ENCODE measurements around the gene EIF2D.
"Not testable (repeated sequence)": the region's sequence is repeated elsewhere in the genome, so short reads cannot be mapped to it uniquely, and the experiment has no call there.

EIF2D gene

GRCh38 chr1:206584683-206585082, 27.6 kb downstream of the EIF2D start:
- Mint-ChIP-seq H3K27ac (no peak overlapping the region), H3K27me3 (ENCODE audit: low read depth) (no peaks in the 10 kb centered on the region), H3K9me3 (no peaks in the 10 kb centered on the region), H3K4me3 (no peak overlapping the region), H3K4me1 (ENCODE audit: low read depth) (peaks cover 88% of the 10 kb centered on the region), H3K36me3 (ENCODE audit: low read depth) (peaks cover 69% of the 10 kb centered on the region)

DNA sequence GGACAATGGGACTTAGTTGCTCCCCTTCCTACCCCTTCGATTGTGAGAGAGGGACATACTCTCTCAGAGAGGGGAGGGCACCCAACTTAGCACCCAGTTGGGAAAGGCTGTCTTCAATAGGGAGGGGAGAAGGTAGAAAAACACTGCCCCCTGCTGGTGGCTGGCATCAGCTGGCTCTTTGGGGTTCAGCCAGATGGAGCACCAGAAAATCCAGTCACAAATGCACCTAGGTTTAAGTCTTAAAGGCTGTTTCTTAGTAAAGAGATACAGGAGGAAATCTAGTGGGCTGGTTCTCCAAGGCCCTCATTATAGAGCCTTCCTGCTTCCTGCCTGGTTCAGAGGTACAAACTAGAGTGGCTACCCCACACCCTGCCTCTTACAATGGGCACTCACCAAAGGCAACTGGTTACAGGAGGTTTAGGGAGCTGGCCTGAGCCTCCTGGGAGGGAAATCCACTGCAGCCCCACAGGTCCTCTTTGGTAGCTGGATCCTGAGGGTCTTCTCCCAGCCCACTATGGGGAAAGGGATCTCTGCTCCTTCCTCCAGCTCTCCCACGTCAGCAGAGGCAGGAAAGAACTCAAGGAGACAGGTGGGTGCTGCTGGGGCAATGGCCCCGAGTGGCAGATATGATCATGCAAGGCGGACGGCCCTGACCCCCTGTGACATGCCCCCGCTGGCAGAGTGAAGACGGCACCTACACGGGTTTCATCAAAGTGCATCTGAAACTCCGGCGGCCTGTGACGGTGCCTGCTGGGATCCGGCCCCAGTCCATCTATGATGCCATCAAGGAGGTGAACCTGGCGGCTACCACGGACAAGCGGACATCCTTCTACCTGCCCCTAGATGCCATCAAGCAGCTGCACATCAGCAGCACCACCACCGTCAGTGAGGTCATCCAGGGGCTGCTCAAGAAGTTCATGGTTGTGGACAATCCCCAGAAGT, 28.3 kb downstream of the EIF2D start:
- Mint-ChIP-seq H3K36me3 (ENCODE audit: low read depth) (peaks cover 68% of the 10 kb centered on the region), H3K27ac (peak overlapping the region; percentile 99), H3K9me3 (no peaks in the 10 kb centered on the region), H3K27me3 (ENCODE audit: low read depth) (no peaks in the 10 kb centered on the region), H3K4me3 (peak overlapping the region; percentile 85), H3K4me1 (ENCODE audit: low read depth) (peaks cover 90% of the 10 kb centered on the region)

DNA sequence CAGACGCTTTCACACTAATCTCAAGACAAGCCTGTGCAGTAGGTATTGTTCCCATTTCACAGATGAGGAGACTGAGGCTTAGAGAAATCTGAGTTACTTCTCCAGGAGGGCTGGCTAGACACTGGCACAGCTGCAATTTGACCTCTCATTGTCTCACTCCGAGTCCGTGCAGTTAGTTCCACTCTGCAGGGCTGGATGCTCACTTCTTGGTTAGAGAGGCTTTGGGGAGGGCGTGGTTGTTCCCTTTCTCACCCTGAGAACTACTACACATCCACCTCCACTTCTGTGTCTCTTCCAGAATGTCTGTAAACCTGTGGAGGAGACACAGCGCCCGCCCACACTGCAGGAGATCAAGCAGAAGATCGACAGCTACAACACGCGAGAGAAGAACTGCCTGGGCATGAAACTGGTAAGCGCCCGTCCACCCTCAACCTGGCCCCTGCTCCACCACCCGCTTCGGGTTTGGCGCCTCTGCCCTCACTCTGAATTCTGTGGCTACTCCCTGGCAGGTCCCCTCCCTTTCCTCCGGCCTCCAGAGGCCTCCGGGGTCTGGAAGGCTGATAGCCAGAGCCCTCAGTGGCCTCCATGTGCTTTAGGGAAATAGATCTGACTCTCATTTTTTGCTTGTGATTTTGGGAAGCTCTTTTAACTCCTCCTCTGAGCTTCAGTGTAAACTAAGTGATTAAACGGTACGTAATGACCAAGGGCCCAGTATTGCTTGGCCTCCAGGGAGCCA, 29.1 kb downstream of the EIF2D start:
- peaks cover 65% of the 10 kb centered on the region for H3K36me3 Mint-ChIP-seq (ENCODE audit: low read depth)
- H3K9me3 Mint-ChIP-seq, result no peaks in the 10 kb centered on the region
- no peaks in the 10 kb centered on the region for H3K27me3 Mint-ChIP-seq (ENCODE audit: low read depth)
- H3K4me1 Mint-ChIP-seq (ENCODE audit: low read depth), result peaks cover 90% of the 10 kb centered on the region
- H3K4me3 Mint-ChIP-seq, result peak overlapping the region; percentile 85
- H3K27ac Mint-ChIP-seq, result peak overlapping the region; percentile 99

DNA sequence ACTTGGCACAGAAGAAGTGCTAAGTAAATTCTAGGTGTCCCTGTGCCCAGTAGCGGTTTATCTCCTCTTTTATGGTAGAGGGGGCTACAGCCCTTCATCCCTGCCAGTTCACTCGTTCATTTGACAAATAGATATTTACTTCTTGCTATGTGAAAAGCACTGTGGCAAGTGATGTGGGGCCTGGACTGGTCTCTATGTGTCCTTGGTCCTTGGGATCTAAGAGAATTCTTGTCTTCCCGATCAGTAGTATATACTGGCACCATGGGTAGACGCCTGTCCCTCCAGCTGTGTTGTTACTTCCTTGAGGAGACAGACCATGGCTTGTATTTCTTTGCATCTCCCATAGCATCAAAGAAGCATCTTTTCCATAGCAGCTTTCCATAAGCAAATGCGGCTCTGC, 29.7 kb downstream of the EIF2D start:
- peak overlapping the region; percentile 99 for H3K27ac Mint-ChIP-seq
- H3K9me3 Mint-ChIP-seq, result no peaks in the 10 kb centered on the region
- H3K4me1 Mint-ChIP-seq (ENCODE audit: low read depth), result peaks cover 90% of the 10 kb centered on the region
- H3K27me3 Mint-ChIP-seq (ENCODE audit: low read depth), result no peaks in the 10 kb centered on the region
- H3K4me3 Mint-ChIP-seq, result no peak overlapping the region
- H3K36me3 Mint-ChIP-seq (ENCODE audit: low read depth), result peaks cover 64% of the 10 kb centered on the region

DNA sequence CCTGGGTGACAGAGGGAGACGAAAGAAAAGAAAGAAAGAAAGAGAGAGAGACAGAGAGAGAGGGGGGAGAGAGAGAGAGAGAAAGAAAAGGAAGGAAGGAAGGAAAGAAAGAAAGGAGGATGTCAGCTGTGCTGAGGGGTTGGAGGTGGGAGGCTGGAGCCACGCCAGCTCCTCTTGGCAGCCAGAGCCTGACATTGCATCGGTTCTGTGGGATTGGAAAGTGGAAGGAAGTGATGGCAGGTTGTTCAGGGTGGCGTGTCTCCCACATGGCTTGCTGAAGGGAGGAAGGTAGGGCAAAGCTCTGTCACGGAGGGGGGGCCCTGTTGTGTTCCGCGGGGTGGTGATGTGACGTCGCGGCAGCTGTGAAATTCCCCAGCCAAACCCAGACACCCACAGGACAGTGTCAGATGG, 30.7 kb downstream of the EIF2D start:
- H3K27me3 Mint-ChIP-seq (ENCODE audit: low read depth), result no peaks in the 10 kb centered on the region
- peaks cover 90% of the 10 kb centered on the region for H3K4me1 Mint-ChIP-seq (ENCODE audit: low read depth)
- H3K27ac Mint-ChIP-seq, result peak overlapping the region; percentile 99
- no peaks in the 10 kb centered on the region for H3K9me3 Mint-ChIP-seq
- peaks cover 61% of the 10 kb centered on the region for H3K36me3 Mint-ChIP-seq (ENCODE audit: low read depth)
- H3K4me3 Mint-ChIP-seq, result peak overlapping the region; percentile 86

GRCh38 chr1:206581114-206581497, 31.2 kb downstream of the EIF2D start:
- H3K36me3 Mint-ChIP-seq (ENCODE audit: low read depth), result peaks cover 63% of the 10 kb centered on the region

GRCh38 chr1:206580438-206581113, 31.7 kb downstream of the EIF2D start:
- Mint-ChIP-seq H3K27me3 (ENCODE audit: low read depth) (no peaks in the 10 kb centered on the region), H3K27ac (peak overlapping the region; percentile 99), H3K36me3 (ENCODE audit: low read depth) (peaks cover 64% of the 10 kb centered on the region), H3K9me3 (no peaks in the 10 kb centered on the region), H3K4me1 (ENCODE audit: low read depth) (peaks cover 91% of the 10 kb centered on the region), H3K4me3 (peak overlapping the region; percentile 86)

More at GRCh38 chr1:206581114-206581497, 31.2 kb downstream of the EIF2D start:
- H3K9me3 Mint-ChIP-seq; H3K27me3 Mint-ChIP-seq (ENCODE audit: low read depth): not testable (repeated sequence)
- H3K27ac Mint-ChIP-seq, result peak overlapping the region; percentile 99
- peaks cover 91% of the 10 kb centered on the region for H3K4me1 Mint-ChIP-seq (ENCODE audit: low read depth)
- H3K4me3 Mint-ChIP-seq, result peak overlapping the region; percentile 86

DNA sequence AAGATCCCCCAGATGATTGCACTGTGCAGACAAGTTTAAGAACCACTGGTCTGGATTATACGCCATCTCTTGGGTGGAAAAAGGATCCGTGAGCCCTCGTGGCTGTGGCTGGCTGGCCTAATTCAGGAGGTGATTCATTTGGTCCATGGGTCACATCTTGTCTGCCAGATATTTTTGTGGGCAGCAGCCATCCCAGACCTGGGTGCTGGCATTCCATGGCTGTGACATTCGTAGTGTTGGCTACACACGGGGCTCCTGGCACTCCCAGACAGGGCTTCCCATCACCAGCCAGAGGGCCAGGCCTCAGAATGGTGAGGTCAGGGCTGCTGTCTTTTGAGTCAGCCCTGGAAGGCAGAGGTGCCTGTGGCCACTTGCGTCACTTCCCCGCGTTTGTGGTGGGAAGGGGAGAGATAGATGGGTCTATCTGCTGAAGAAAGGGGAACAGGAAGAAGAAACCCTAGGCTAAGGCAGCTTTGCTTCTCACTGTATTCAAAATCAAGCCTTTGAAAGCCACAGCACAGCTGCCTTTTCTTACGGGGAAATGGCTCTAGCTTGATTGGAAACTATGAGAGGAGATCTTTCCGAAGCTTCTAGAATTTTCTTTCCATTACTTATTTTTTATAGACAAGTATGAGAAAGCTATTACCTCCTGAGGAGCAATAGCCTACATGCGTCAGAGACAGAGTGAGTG, 32.4 kb downstream of the EIF2D start:
- no peaks in the 10 kb centered on the region for H3K27me3 Mint-ChIP-seq (ENCODE audit: low read depth)

GRCh38 chr1:206578978-206579374, 33.3 kb downstream of the EIF2D start:
- Mint-ChIP-seq H3K36me3 (ENCODE audit: low read depth) (peaks cover 65% of the 10 kb centered on the region), H3K4me3 (peak overlapping the region; percentile 86), H3K27me3 (ENCODE audit: low read depth) (no peaks in the 10 kb centered on the region), H3K9me3 (no peaks in the 10 kb centered on the region), H3K4me1 (ENCODE audit: low read depth) (peaks cover 93% of the 10 kb centered on the region), H3K27ac (peak overlapping the region; percentile 99)

More for the DNA sequence above, 32.4 kb downstream of the EIF2D start:
- Mint-ChIP-seq H3K36me3 (ENCODE audit: low read depth) (peaks cover 64% of the 10 kb centered on the region), H3K4me3 (peak overlapping the region; percentile 86), H3K9me3 (no peaks in the 10 kb centered on the region), H3K4me1 (ENCODE audit: low read depth) (peaks cover 91% of the 10 kb centered on the region), H3K27ac (peak overlapping the region; percentile 99)

DNA sequence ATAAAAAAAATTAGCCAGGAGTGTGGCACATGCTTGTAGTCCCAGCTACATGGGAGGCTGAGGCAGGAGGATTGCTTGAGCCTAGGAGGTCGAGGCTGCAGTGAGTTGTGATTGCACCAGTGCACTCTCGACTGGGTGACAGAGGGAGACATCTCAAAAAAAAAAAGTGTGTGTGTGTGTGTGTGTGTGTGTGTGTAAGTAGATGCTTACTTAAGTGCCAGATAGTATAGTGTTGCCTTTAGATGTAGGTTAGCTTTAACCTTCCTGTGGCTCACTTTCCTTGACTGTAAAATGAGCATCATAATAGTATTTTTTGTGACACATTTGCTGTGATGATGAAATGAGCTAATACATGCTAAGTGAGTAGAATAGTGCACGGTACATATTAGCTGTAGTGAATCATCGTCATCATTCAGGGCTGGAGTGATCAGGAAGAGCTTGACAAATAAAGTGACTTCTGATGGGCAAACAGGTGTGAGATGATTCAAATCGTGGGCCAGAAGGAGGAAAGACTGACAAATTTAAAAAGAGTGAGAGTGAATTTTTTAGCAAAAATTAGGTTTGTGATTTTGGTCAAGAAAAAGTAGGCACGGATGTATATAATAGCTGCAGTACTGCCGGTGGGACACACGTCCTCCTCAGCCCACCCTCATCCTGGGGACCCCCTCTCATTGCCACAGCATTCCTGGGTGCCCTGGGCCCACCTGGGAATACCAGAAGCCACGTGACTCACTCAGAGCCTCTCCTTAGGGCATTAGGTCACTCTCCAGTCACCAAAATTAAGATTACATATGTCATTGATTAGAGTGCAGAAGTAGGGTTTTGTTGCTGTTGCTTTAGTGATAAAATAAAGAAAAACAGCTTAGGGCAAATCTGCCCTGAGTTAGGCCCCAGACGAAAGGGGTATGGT, 33.9 kb downstream of the EIF2D start:
- Mint-ChIP-seq H3K27me3 (ENCODE audit: low read depth) (no peaks in the 10 kb centered on the region), H3K4me1 (ENCODE audit: low read depth) (peaks cover 92% of the 10 kb centered on the region)

GRCh38 chr1:206577626-206578025, 34.6 kb downstream of the EIF2D start:
- peak overlapping the region; percentile 86 for H3K4me3 Mint-ChIP-seq
- peaks cover 62% of the 10 kb centered on the region for H3K36me3 Mint-ChIP-seq (ENCODE audit: low read depth)

More for the DNA sequence above, 33.9 kb downstream of the EIF2D start:
- Mint-ChIP-seq H3K27ac (peak overlapping the region; percentile 99), H3K4me3 (peak overlapping the region; percentile 86), H3K9me3 (no peaks in the 10 kb centered on the region), H3K36me3 (ENCODE audit: low read depth) (peaks cover 62% of the 10 kb centered on the region)

DNA sequence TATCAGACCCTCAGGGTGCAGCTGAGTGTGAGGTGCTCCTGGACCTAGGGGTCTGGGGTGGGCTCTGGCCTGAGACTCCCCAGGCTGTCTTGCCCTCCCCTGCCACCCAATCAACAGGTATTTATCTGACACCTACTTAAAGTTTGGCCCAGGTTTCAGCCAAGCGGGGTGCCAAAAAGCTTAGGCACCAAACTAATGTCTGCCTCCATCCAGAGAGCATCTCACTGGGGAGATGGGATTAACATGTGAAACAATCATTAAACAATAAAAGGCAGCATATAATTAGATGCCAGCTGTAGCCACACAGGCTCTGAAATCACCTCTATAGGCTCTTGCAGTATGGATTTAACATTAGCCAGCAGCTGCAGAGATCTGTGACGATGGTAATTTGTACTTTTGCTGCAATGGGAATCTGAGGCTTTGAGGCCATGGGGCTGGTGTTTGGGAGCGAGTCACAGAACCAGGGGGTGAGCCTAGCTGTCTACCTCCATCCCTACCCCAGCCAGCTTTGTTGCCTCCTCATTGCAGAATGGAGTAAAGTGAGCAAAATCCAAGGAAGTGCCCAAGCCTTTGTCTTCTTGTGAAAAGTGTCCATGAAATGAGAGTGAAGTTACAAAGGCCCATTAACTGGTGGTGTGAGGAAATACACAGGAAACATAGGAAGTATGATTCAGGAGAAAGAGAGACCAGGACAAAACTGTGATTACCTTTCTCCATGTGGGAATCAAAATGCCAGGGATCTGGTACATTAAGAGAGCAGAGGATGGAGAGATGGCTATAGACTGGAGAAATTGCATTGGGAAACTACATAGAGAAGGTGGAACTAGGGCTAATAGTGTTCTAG, 36.1 kb downstream of the EIF2D start:
- H3K27me3 Mint-ChIP-seq (ENCODE audit: low read depth), result no peaks in the 10 kb centered on the region
- peaks cover 64% of the 10 kb centered on the region for H3K36me3 Mint-ChIP-seq (ENCODE audit: low read depth)

More at GRCh38 chr1:206577626-206578025, 34.6 kb downstream of the EIF2D start:
- peaks cover 92% of the 10 kb centered on the region for H3K4me1 Mint-ChIP-seq (ENCODE audit: low read depth)
- H3K9me3 Mint-ChIP-seq, result no peaks in the 10 kb centered on the region
- H3K27me3 Mint-ChIP-seq (ENCODE audit: low read depth), result no peaks in the 10 kb centered on the region
- peak overlapping the region; percentile 99 for H3K27ac Mint-ChIP-seq

More for the DNA sequence above, 36.1 kb downstream of the EIF2D start:
- Mint-ChIP-seq H3K4me3 (peak overlapping the region; percentile 73), H3K27ac (peak overlapping the region; percentile 99), H3K9me3 (no peaks in the 10 kb centered on the region), H3K4me1 (ENCODE audit: low read depth) (peaks cover 93% of the 10 kb centered on the region)

Data from T-helper 1 cell treated with Interleukin-12 subunit alpha and Interleukin-12 subunit beta and Interleukin-4 antibody, amounts not matched to agents 30 μg/mL and 1 μg/mL, for 36 hours (primary cell).